ENCODE measurements around the gene ACTL7B.
"Not testable (repeated sequence)": the region's sequence is repeated elsewhere in the genome, so short reads cannot be mapped to it uniquely, and the experiment has no call there.

Gene ACTL7B

GRCh38 chr9:108844391-108844790, 11.4 kb downstream of the ACTL7B start:
- DNase-seq: no peak

- DNase-seq: no peak
Observed at GRCh38 chr9:108842610-108843295, 13.0 kb downstream of the ACTL7B start.

GRCh38 chr9:108839561-108839960, 16.2 kb downstream of the ACTL7B start:
- DNase-seq: not testable (repeated sequence)

- no peak for DNase-seq
Observed at GRCh38 chr9:108838017-108838416, 17.8 kb downstream of the ACTL7B start.

- no peak for DNase-seq
Observed at GRCh38 chr9:108837530-108837929, 18.3 kb downstream of the ACTL7B start.

- DNase-seq: no peak
Observed at GRCh38 chr9:108836781-108837180, 19.0 kb downstream of the ACTL7B start.

- no peak for DNase-seq
Observed at GRCh38 chr9:108836319-108836718, 19.5 kb downstream of the ACTL7B start.

GRCh38 chr9:108835831-108836230, 20.0 kb downstream of the ACTL7B start:
- no peak for DNase-seq

GRCh38 chr9:108834959-108835665, 20.7 kb downstream of the ACTL7B start:
- DNase-seq: no peak

- DNase-seq: no peak
Observed at GRCh38 chr9:108832179-108832500, 23.6 kb downstream of the ACTL7B start.

GRCh38 chr9:108831496-108832178, 24.1 kb downstream of the ACTL7B start:
- DNase-seq: no peak

GRCh38 chr9:108830272-108830671, 25.5 kb downstream of the ACTL7B start:
- DNase-seq: no peak

GRCh38 chr9:108823829-108824228, 32.0 kb downstream of the ACTL7B start:
- no peak for DNase-seq

- no peak for DNase-seq
Observed at GRCh38 chr9:108816037-108816436, 39.7 kb downstream of the ACTL7B start.

- DNase-seq: no peak
Observed at GRCh38 chr9:108815156-108815555, 40.6 kb downstream of the ACTL7B start.

- no peak for DNase-seq
Observed at GRCh38 chr9:108813951-108814601, 41.7 kb downstream of the ACTL7B start.

- DNase-seq: peak; percentile 70
Observed at GRCh38 chr9:108812396-108813025, 43.3 kb downstream of the ACTL7B start.

GRCh38 chr9:108811944-108812343, 43.8 kb downstream of the ACTL7B start:
- DNase-seq: no peak

- DNase-seq: no peak
Observed at GRCh38 chr9:108809269-108809668, 46.5 kb downstream of the ACTL7B start.
